HG02938 (cell line): Measurements from ENCODE around the gene KCNJ15.

Experiments
- ATAC-seq: cut with Tn5 transposase; IDR thresholded peaks from one replicate; pipeline ENCODE4 v1.9.1; 2021; ENCODE audit warnings: mild to moderate bottlenecking, moderate library complexity; ENCODE audit not compliant: unreplicated experiment

The KCNJ15 gene

GRCh38 chr21:38297194-38297631, 40.4 kb downstream of the KCNJ15 start:
- ATAC-seq = no peak

- ATAC-seq = no peak
These were observed 41.1 kb downstream of the KCNJ15 start for GRCh38 chr21:38297871-38298270.

GRCh38 chr21:38298832-38299231, 42.0 kb downstream of the KCNJ15 start:
- no peak for ATAC-seq

- ATAC-seq = no peak
These were observed 42.9 kb downstream of the KCNJ15 start for GRCh38 chr21:38299671-38300070.

- no peak for ATAC-seq
These were observed 43.4 kb downstream of the KCNJ15 start for GRCh38 chr21:38300141-38300578.

- no peak for ATAC-seq
These were observed 44.8 kb downstream of the KCNJ15 start for GRCh38 chr21:38301321-38302214.

- no peak for ATAC-seq
These were observed 46.5 kb downstream of the KCNJ15 start for GRCh38 chr21:38303300-38303699.

GRCh38 chr21:38306433-38307141, 49.8 kb downstream of the KCNJ15 start:
- no peak for ATAC-seq

GRCh38 chr21:38307771-38308531, 51.2 kb downstream of the KCNJ15 start:
- ATAC-seq = no peak

- no peak for ATAC-seq
These were observed 51.8 kb downstream of the KCNJ15 start for GRCh38 chr21:38308532-38309119.

- no peak for ATAC-seq
These were observed 54.1 kb downstream of the KCNJ15 start for GRCh38 chr21:38310646-38311485.

GRCh38 chr21:38311765-38312164, 55.0 kb downstream of the KCNJ15 start:
- ATAC-seq = no peak

GRCh38 chr21:38312822-38313221, 56.0 kb downstream of the KCNJ15 start:
- ATAC-seq = no peak

- ATAC-seq = no peak
These were observed 57.8 kb downstream of the KCNJ15 start for GRCh38 chr21:38314558-38314957.

GRCh38 chr21:38315122-38315521, 58.3 kb downstream of the KCNJ15 start:
- ATAC-seq = no peak

GRCh38 chr21:38319781-38320180, 63.0 kb downstream of the KCNJ15 start:
- ATAC-seq = no peak

GRCh38 chr21:38321568-38321967, 64.8 kb downstream of the KCNJ15 start:
- ATAC-seq = no peak

GRCh38 chr21:38322311-38322950, 65.6 kb downstream of the KCNJ15 start:
- no peak for ATAC-seq

- no peak for ATAC-seq
These were observed 67.1 kb downstream of the KCNJ15 start for GRCh38 chr21:38323721-38324531.
